HG03103 (cell line): ENCODE data around the gene COX4I1.
A peak's percentile ranks its signal among the peaks of the same experiment; 100 is the strongest.

Experiments
- ATAC-seq: cut with Tn5 transposase; IDR thresholded peaks from one replicate; pipeline ENCODE4 v1.9.1; 2021; ENCODE audit warnings: low read depth; ENCODE audit not compliant: unreplicated experiment

Gene COX4I1

DNA sequence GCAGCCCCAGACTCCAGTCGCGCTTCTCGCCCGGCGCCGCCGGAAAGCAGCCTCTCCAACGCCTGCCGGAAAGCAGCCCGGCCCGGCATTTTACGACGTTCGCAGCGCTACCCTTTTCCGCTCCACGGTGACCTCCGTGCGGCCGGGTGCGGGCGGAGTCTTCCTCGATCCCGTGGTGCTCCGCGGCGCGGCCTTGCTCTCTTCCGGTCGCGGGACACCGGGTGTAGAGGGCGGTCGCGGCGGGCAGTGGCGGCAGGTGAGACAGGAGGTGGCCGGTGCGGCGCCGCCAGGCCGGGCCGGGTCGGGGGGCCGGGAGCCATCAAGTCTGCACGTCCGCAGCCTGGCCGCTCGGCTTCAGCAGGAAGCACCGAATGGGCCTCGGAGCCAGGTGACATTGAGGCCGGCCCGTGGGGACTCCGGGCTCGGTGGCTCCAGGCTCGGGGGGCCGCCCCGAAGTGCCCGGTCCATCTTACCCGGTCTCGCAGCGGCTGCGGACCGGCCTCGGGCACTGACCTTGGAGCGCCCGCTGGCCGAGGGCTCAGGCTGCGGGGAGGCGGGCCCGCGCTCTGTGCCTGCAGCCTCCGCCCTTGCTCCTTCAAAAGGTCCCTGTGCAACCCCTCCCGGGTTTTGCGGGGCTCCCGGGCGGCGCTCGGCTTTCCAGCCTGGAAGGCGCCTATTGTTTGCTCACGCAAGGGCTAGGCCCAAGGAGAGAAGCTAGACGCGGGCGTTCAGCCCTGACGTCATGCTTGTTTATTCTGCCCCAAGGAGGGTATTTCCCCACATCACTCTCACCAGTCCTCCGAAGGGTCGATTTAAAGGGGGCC, at the start of gene COX4I1, which contains the start of gene EMC8:
Gene COX4I1 (plus strand): TSS at position 199 of the 824 bp plus-strand sequence. CDS start 1,511 bp downstream, outside the sequence.
Gene EMC8 (minus strand): TSS at position 48 of the 824 bp plus-strand sequence. CDS start 249 bp downstream, outside the sequence.
- peak; percentile 72 for ATAC-seq

- no peak for ATAC-seq
Observed at GRCh38 chr16:85749771-85750145, 49.7 kb upstream of the COX4I1 start.

DNA sequence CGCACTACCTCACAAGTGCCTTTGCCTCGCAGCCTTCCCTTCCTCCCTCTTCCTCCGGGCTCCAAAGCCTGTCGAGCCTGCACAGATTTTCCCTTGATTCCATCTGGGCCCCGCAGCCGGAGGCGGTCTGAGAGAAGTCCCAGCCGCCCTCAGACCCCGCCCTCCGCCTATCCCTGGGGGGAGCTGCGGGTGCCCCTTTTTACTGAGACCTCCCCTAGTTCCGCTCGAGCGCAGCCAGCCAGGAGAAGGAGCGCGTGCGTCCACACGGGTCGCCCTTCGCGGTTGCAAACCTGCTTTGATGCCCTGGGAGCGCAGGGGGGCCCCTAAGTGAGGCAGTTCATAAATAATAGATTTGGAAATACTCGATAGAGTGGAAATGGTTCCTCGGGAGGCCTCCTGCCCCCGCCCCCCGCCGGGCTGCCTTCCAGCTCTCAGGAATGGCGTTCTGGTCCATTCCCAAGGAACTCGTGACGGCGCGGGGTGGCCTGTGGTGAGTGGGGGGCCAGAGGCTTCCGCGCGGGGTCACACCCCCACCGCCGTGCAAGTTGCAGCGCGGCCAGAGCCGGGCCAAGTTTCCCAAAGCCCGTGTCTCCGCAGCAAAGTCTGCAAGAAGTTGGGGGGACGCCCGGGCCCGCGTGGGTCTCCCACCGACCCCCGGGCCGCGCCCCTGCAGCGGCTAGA, 49.2 kb upstream of the COX4I1 start:
- no peak for ATAC-seq

DNA sequence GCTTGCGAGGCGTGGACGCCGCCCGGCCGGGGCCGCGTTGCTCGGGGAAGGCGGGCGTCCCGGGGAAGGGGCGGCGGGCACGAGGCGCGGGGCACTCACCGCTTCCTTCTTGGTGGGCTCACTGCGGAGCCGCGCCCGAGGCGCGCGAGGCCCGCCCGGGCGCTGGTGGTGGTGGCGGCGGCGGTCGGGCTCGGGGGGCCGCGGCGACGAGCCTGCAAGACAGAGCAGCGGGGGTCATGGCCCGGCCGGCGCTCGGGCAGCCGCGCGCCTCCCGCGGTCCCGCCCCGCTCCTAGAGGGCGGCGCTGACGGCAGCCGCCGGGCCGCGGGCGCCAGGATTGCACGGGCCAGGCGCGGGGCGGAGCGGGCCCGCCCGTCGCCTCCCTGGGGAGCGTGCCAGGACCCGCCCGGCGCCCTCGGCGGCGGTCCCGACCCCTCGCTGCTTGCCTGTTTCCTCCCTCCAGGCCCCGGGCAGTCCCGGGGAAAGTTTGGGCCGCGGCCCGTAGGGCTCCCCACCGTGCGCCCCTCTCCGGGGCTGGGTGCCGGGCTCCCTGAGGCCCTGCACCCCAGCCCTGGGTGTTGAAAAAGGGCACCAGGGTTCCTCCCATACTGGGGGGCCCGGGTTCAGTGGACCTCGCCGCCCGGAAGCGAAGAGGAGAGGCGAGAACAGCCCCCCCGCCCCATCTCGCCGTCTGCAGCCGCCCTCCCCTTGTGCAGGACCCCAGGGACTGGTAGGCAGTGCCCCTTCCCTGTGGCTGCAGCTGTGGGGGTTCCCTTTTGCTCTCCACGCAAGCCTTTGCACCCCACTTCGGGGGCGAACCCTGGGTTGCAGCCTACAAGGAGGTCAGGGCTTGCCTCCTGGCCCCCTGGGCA, 48.4 kb upstream of the COX4I1 start, which contains the start of gene C16orf74:
Gene C16orf74 (minus strand): TSS at position 270 of the 871 bp plus-strand sequence. CDS start 15,879 bp downstream, outside the sequence.
- ATAC-seq, result no peak

DNA sequence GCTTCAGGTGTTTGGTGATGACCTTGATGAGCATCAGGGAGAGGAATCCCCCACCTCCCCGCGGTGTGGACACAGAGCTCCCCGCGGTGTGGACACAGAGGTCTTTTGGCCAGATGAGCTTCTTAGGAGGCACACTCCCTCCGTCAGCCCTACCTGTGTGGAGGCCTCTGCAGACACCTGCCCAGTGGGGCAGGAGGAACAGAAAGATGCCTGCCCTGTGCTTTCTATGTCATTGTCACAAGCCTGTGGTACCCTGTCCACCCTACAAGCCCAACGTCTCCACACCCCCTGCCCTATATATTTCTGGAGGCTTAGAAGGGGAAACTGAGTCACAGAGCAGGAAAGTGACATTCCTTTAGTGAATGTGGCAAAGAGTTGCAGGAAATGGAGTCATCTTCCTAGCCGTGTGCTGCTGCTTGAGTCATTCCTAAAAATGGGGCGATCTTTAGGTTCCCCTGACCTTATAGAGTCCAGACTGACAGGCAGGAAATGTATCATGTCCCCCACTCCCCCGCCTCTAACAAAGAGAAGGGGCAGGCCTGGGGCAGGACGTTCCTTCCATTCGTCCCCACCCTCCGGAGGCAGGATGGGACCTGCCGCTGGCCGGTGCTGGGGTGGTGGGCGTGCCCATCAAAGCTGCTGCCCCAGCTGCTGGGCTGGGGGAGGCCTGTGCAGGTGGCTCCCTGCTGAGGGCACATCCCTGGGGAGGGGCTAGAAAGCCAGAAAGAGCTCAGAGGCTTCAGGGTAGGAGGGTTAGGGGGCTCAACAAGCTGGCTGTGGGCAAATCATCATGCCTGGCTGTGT, 47.6 kb upstream of the COX4I1 start:
- no peak for ATAC-seq

GRCh38 chr16:85752511-85753420, 46.7 kb upstream of the COX4I1 start:
- ATAC-seq, result no peak

DNA sequence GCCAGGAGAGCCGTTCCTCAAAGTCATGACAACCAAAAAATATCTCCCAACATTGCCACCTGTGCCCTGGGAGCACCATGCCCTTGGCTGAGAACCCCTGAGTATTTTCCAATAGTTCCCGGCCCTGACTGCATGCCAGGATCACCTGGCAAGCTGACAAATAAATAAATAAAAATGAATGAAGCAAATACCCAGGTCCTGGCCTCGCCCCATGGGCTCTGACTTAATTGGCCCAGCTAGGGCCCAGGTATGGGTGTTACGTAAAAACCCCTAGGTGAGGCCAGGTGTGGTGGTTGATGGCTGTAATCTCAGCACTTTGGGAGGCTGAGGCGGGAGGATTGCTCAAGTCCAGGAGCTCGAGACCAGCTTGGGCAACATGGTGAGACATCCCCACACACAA, 45.9 kb upstream of the COX4I1 start:
- ATAC-seq, result no peak

DNA sequence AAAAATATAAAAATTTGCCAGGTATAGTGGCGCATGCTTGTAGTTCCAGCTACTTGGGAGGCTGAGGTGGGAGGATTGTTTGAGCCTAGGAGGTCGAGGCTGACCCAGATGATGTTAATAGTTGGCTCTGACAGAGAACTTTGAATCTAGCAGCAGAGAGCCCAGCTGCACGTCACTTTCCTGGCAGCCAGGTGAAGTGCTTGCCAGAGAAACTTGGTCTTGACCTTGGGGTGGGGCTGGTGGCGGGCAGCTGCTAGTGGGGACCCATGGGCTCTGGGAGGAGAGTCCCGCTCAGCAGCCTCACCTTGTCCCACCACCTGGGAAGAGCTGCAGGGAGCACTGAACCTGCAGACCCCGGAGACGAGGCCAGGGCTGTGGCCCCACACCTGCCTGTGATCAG, 45.5 kb upstream of the COX4I1 start:
- ATAC-seq, result no peak

- ATAC-seq, result no peak
Observed at GRCh38 chr16:85754413-85754812, 45.1 kb upstream of the COX4I1 start.

GRCh38 chr16:85755929-85756768, 43.3 kb upstream of the COX4I1 start:
- no peak for ATAC-seq

GRCh38 chr16:85757341-85757822, 42.1 kb upstream of the COX4I1 start:
- no peak for ATAC-seq

- ATAC-seq, result no peak
Observed at GRCh38 chr16:85759136-85759535, 40.4 kb upstream of the COX4I1 start.

DNA sequence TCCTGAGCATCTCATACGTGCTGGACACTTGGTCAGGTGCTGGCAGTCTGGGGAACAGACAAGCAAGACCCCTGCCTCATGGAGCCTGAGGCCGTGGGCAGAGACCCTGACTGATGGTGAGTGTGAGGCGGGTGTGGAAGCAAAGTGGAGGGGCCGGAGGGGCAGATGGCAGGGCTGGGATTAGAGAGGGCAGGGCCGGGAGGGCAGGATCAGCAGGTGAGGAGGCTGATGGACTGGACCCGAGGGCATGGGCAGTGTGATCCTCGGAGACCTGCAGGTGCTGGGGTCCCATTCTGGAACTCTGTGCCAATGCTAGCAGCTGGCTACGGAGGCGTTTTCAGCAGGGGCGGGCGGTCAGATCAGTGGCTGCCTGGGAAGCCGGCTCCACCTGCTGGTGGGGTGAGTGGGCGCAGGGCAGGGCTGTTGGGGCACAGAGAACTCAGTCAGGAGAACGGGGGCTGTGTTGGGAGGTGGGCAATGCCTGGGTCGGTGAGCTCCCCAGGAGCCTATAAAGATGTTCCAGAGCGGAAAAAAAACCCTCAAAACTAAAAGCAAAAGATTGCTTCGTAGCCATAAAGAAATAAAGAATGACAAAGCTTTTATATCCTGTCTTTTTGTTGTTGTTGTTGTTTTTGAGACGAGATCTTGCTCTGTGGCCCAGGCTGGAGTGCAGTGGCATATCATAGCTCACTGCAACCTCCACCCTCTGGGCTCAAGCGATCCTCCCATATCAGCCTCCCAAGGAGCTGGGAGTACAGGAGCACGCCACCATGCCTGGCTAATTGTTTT, 39.7 kb upstream of the COX4I1 start:
- ATAC-seq, result no peak

GRCh38 chr16:85761861-85762260, 37.6 kb upstream of the COX4I1 start:
- no peak for ATAC-seq

DNA sequence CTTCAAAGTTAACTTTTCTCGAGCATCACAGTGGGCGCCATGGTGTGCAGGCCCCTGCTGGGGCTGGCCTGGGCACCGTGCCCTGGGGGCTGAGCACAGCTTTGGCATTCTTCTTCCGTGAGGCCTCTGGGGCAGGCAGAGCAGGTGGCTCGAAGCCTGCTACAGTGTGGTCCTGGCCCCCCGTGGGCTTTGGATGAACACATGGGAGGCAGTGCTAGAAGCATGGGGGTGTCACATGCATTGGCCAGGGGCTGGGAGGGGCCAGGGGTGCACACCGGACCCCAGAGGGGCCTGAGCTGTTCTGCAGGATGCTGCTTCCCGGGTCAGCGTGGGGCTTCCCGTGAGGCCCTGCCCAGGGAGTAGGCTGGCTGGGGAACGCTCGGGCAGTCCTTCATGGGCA, 36.5 kb upstream of the COX4I1 start:
- ATAC-seq, result no peak

- ATAC-seq, result no peak
Observed at GRCh38 chr16:85763616-85764015, 35.9 kb upstream of the COX4I1 start.

GRCh38 chr16:85765211-85765610, 34.3 kb upstream of the COX4I1 start:
- no peak for ATAC-seq
